ENCODE measurements around the gene ALAS1.

The ALAS1 gene

DNA sequence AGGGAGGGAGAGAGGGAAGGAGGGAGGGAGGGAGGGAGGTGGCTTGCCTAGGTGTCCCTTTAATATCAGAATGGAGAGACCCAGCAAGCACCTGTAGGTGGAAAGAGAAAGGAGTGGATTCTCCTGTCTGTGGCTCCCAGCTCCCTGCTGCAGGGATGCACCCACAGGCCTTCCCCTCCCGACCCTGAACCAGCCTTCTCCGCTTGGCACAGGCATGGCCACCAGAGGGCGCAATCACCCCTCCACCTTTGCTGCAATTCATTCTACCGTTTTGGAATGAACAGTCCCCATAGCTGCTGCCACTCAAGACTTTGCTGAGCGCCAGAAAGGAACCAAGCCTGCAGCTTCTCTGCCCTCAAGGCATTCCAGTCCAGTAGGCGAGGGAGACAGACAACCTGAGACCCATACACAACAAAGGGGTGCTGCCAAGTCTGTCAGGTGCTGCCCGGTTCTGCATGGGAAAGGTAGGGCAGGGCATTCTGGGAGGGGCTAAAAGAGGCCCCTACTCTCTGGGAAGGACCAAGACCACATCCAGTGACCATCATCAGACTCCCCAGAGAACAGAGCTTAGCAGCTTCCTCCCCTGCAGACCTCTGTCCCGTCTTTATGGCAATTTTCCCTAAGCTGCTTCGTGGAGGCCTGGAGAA is 22.5 kb downstream of the ALAS1 start:
- peak; percentile 89 for DNase-seq (ENCODE audit: low read depth, low spot score)

DNA sequence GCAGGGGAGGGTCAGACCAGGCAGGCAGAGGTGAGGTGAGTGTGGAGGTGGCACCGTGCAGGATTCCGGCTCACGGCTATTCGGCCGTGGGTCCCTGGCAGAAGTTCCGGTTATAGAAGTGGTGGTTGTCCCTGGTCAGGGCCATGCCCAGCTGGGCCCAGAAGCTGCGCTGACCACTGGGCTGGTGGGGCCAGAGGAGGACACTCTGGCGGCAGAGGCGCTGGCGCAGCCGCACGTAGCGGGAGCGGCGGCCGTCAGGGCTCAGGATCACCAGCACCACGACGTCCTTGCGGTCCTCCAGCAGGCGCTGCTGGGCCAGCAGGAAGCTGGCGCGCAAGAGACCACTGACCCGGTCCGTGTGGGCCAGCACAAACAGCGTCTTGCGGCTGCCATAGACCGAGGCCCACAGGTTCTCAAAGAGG is 23.2 kb downstream of the ALAS1 start:
- DNase-seq (ENCODE audit: low read depth, low spot score): no peak

DNA sequence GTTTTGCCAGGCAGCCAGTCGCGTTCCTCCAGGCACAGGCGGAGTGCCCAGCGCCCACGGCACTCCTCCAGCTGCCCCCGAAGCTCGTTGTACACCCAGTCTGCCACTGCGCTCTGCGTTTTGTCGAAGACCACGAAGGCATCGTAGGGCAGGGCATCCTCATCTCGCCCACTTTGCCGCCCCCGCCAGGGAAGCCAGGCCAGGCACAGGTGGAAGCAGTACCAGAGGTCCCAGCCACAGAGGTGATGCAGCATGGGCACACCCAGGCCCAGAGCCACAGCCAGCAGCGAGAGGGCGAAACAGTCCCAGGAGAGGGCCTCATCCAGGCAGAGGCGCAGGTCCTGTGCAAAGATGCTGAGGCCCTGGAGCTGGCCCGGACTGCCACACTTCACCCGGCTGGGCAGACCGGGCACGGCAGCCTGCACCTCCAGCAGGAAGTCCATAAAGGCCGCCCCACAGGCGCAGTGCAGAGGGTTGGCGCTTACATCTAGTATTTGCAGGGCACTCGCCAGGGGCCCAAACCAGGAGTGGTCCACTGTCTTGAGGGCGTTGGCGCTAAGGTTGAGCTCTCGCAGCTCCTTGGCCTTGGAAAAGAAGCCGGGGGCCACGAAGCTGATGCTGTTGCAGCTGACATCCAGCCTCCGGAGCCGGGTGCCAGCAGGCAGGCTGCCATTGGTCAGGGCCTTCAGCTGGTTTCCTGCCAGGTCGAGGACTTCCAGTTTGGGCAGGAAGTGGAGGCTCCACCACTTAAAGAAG is 23.8 kb downstream of the ALAS1 start:
- DNase-seq (ENCODE audit: low read depth, low spot score): no peak

DNA sequence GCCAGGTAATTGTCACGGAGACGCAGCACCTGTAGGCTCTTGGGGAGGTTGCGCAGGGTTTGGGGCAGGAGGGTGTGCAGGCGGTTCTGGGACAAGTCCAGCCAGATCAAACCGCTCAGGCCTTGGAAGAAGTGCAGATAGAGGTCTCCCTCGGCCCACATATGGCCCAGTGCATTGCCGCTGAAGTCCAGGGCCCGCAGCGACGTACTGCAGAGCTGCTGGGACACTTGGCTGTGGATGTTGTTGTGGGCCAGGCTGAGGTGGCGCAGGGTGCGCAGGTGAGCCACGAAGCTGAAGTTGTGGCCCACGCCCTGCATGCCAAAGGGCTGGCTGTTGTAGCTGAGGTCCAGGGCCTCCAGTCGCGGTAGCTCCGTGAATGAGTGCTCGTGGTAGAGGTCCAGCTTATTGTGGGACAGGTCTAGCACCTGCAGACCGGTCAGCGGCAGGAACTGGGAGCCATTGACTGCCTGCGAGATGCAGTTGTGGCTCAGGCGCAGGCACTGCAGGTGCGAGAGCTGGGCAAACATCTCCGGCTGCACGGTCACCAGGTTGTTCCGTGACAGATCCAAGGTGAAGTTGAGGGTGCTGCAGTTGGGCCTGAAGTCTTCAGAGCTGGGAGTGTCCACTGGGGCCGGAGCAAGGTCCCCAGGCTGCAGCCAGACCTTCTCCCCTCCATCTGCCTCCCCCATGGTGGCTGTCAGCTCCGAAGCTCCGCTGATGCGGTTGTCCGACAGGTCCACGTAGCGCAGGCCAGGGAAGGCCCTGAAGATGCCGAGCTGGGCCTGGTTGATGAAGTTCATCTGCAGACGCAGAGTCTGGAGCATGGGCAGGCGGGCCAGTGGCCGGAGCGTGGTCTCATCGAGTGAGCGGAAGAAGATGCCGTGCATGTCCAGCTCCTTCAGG is 24.6 kb downstream of the ALAS1 start:
- DNase-seq (ENCODE audit: low read depth, low spot score): no peak

DNA sequence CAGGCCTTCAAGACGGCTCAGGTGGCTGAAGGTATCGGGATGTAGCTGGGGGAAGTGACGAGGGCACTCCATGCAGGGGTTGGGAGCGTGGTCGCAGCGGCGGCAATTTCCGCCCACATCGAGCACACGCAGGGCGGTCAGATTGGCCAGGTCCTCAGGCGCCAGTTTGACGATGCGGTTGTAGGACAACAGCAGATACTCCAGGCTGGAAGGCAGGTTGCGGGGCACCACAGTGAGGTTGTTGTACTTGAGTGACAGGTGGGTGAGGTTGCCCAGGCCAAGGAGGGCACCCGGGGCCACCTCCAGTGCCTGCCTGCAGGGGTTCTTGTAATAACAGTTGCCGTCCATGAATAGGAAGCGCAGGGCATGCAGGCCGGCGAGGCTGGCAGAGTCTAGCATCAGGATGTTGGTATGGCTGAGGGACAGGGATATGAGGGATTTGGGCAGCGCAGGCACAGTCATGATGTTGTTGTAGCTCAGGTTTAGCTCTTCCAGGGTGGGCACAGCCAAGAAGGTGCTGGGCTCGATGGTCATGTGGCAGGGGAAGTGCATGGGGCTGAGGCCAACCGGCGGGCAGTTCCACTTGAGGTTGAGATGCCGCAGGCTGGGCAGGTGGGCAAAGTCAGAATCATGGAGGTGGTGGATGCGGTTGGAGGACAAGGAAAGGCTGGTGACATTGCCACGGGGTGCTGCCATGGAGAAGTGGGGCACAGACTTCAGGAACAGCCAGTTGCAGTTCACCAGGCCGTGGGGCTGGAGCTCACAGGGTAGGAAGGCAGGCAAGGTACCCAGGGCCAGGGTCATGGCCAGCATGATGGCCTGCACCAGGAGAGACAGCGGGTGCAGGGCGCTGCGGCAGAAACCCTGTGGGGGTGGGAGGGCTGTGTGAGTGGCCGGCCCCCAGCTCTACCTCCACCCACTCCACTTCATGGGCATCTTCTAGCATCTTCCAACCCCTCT is 25.8 kb downstream of the ALAS1 start:
- DNase-seq (ENCODE audit: low read depth, low spot score): no peak

DNA sequence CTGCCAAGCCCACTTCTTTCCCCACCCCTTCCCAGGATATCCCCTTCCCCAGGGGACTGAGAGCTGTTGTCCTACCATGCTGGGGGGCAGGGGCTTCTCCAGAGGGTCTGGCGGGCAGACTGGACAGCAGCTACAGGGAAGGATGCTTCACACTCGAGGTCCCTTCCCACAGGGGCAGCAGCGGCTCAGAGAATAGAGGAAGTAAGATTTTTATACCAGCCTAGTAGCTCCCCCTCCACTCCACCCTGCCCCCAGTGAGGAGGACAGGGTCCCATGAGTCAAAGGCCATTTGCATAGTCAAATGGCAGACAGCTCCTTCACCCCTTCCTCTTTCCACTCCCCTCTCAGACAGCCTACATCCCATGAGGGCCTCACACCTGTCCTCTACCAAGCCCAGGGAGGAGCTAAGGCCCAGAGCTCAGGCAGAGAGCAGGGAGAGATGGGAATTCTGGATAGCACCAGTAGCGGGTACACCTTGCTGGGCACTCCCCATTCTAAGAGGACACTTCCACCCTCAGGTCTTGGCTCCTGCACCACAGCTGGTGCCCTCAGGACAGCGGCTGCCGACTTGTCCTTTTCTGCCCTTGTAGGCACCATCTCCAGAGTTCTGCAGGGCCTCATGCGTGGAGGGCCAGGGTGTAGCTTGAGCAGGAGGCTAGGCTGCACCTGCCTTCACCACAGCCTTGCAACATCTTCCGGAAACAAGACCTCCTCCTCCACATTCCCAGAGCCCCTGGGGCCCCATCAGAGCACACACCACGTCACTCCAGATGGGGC is 27.7 kb downstream of the ALAS1 start, which contains the start of gene TLR9:
TSS of gene TLR9 (minus strand) at position 194 of the 777 bp plus-strand sequence. CDS start at position 78, 116 bp downstream.
- DNase-seq (ENCODE audit: low read depth, low spot score): no peak

DNA sequence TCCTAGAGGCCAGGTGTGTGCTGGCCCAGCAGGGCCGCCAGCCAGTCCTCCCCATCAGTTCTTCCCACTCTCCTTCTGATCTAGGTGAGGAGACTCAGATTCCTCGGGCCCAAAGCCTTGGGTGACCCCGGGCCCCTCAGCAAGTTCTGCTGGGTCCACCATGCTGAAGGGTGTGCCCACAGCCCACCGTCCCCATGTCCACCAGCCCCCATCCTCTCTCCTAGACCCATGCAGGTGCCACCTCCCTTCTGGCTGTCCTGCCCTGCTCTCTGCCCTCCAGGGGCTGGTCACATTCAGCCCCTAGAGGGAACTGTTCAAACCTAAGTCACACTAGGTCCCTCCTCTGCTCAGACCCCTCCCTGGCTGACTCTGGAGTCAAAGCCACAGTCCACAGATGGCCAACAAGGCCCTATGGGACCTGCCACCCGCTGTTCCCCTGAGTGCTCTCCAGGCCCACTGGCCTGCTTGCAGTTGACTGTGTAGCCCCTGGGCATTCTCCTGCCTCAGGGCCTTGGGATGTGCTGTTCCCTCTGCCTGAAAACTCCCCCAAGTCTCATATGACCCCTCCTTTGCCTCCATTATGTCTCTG is 28.4 kb downstream of the ALAS1 start:
- no peak for DNase-seq (ENCODE audit: low read depth, low spot score)

DNA sequence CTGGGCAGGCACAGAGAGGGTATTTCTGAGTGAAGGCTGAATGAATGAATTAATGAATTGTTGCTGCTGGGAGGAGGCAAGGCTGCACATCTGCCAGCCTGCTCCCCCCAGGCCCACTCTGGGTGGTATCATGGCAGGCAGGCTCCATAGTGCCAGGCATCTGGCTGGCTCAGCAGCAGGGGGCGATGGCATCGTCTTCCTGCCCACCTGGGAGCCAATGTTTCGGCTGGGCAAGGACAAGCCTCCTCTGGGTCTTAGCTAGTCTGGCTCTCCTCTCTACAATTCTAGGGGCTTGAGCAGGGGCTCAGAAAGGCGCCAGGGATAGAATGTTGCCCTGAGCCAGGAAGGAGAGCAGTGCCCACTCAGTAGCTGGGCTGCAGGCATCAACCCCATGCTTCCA is 29.2 kb downstream of the ALAS1 start:
- no peak for DNase-seq (ENCODE audit: low read depth, low spot score)

DNA sequence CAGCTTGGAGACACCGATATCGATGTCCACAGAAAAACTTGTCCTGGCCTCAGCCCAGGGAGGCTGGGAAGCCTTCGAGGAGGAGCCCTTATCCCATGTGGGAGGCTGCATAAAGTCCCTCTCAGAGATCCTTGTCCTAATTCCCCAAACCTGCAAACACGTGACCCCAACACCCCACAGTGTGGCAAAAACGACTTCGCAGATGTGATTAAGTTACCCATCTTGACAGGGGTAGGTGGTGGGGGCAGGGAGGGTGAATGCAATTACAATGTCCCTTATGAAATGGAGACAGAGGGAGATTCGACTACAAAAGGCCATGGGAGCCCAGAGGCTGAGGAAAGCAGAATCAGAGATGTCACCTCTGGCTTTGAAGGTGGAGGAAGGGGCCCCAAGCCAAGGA is 29.8 kb downstream of the ALAS1 start:
- DNase-seq (ENCODE audit: low read depth, low spot score): no peak

DNA sequence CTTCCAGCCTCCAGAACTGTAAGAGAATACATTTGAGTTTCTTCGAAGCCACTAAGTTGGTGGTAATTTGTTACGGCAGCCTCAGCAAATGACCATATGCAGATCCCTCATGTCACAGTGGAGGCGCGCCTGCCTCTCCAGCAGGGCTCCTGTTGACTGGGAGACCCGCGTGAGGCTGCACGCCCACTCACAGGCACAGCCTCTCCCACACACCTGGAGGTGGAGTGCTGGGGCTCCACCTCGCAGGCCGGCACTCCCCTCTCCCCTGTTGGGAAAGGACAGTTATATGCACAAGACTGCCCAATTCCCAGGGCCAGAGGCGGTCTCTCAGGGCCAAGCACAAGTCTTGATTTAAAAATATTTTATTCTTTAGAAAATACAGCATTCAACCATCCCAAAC is 30.3 kb downstream of the ALAS1 start:
- DNase-seq (ENCODE audit: low read depth, low spot score): no peak

DNA sequence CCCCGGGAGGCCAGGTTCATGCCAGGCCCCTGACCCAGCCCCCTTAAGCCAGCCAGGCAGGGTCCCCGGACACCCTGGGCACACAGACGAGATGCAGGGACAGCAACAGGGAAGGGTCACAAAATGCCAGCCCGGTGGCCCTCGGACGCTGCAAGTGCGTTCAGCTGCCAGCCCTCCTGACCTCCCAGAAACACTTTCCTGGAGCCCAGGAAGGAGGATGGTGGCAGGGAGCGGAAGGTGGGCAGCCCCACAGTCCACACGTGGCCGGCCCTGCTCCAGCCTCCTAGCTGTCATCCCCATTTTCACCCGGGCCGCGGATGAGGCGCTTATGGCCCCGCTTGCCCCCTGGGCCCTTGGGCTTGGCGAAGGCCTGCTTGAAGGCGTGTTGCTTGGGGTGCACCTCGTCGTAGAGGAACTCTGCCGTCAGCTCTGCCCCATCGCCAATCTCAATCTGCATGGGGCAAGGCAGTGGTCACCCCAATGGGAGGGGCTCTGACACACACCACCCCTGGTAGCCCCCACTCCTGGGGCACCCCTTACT is 30.9 kb downstream of the ALAS1 start:
- no peak for DNase-seq (ENCODE audit: low read depth, low spot score)

DNA sequence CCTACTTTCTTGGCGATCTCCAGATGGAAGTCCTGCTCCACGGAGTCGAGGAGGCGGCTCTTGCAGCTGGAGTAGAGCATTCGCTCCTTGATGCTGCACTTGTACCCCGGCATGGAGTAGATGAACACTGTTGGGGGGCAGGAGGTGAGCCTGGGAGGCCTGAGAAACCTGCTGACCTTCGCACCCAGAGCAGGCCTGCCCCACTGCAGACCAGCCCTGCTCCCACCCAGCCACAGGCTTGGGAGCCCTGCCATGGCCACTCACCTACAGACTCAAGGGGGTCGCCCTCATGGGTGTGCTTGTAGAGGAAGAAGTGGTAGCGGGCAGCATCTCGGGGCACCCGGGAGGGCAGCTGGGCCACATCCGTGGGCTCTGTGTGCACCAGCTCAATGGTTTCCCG is 31.7 kb downstream of the ALAS1 start:
- no peak for DNase-seq (ENCODE audit: low read depth, low spot score)

DNA sequence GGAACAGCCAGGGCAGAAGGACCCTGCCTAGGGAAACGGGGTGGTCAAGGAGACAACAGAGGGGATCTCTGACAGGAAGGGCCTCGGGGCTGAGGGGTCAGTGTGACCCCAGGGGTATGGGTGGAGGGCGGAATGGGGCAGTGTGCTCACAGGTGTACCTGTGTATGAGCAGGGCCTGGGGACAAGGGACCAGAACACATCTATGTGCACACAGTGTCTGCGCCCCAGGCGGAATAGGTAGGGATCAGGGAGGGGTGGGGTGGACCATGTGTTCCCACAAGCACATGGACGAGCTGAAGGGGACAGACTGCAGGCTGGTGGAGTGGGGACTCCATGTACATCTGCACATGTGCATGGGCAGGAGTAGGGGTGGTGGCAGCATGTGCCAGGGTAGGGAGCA is 32.5 kb downstream of the ALAS1 start:
- no peak for DNase-seq (ENCODE audit: low read depth, low spot score)

DNA sequence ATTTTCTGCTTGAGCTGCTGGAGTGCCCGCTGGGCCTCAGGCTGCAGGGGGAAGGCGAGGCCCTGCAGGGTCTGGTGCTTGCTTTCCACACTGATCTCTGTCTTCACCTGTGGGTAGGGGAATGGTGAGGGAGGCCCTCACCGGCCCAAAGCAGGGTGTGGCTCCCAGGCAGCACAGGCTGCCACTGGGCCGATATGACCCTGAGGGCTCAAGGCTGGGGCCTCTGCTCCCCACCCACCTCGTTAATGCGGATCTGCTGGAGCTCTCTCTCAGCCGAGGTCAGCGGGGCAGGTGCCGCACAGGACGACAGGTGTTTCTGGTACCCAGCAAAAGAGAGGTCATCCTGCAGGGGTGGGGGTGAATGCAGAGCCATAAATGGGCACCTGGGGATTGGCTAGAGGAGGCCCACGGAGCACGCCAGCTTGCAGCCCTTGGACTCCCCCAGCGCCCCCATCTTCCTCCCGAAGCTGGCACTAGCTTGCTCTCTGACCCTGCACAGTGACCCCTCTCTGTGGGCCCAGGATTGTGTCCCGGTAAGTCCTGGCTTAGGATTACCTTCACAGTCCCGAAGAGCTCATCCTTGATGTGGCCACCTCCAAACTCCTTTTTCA is 33.0 kb downstream of the ALAS1 start:
- DNase-seq (ENCODE audit: low read depth, low spot score): no peak

DNA sequence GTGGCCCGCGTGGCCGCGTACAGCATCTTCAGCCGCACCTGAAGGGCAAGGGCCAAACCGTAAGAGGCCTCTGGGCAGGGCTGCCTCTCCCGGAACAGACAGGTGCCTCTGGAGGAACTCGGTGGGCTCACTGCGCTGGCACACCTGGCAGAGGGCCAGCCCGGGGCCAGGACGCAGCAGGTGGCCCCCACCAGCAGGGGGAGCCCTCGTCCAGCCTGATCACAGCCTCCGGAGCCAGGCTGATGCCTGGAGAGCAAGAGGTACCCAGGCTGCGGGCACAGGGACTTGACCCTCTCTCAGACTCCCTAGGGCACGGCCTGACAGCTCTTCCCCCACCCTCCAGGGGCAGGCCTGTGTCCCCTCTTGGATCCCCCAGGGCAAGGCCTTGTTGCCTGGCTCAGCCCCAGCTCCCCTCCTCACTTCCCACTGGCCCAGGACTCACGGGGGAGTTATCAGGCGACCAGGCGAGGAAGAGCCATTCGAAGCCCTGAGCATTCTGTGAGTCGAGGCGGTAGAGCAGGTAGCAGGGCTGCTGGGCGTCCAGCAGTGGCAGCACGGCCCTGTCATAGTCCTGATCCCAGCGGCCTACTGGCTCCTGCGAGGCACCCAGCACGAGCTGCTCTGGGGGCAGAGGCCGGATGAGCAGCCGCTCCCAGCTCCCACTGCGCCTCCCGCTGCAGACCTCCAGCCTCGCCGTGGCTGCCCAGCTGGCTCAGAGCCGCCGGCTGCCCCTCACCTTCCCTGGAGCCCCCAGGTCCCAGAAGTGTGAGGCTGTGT is 33.7 kb downstream of the ALAS1 start:
- peak; percentile 69 for DNase-seq (ENCODE audit: low read depth, low spot score)

DNA sequence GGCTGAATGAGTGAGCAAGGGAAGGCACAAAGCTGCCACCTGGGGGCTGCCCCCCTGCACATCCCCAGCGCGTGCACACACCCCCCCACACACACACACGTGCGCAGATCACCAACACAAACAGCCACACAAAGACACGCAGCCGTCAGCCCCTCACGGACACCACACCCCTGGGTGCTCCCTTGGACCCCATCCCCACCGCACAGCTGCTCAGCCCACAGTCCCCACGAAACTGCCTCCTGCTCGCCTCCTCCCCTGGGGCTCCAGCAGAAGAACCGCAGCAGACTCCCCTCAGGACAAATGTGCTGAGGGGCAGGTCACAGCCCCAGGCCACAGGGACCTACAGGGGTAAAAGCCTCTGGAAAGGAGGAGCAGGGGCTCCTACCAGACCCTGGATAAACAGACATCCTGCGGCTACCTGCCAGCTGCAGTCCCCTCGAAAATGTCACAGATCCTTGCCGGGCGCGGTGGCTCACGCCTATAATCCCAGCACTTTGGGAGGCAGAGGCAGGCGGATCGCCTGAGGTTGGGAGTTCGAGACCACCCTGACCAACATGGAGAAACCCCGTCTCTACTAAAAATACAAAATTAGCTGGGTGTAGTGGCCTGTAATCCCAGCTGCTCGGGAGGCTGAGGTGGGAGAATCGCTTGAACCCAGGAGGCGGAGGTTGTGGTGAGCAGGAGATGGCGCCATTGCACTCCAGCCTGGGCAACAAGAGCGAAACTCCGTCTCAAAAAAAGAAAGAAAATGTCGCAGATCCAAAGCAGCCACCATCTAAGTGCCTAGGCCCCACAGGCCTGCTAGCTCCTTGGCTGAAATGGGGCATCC is 34.5 kb downstream of the ALAS1 start:
- no peak for DNase-seq (ENCODE audit: low read depth, low spot score)

DNA sequence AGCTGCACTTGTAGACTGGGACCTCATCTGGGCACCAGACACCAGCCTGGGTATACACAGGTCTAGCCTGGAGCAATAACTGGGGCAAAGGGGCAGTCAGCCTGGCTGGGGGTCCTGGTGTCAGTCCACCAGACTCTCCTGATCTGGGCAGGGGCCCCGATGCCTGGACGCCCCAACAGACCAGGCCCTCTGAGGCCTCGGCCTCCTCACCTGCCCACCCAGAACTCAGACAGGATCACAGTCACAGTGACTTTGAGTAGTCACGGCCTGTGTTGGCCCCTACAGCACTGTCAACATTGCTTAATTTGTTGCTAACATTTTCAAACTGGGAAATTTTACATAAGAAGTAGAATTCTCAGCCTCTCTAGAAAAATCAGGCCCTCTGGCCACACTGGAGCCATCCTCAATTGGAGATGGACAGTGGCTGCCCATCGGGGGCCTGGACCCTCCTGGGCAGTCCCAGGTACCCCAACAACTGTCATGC is 35.2 kb downstream of the ALAS1 start:
- no peak for DNase-seq (ENCODE audit: low read depth, low spot score)
